NCI-H1694 treated with DMSO at 0.1 percent for 48 hours (cell line): Measurements from ENCODE around the gene CORO2B.
"Not testable (repeated sequence)": the region's sequence is repeated elsewhere in the genome, so short reads cannot be mapped to it uniquely, and the experiment has no call there.

ENCODE experiments used
- DNase-seq: peaks from one replicate; lab custom pipeline; 2025; lab: John Stamatoyannopoulos, UW

The CORO2B gene

GRCh38 chr15:68676926-68677325 is 98.1 kb downstream of the CORO2B start:
- DNase-seq, result no peak

- DNase-seq, result no peak
Measured at GRCh38 chr15:68677996-68678395, 99.2 kb downstream of the CORO2B start.

- no peak for DNase-seq
Measured at GRCh38 chr15:68678746-68679145, 100.0 kb downstream of the CORO2B start.

GRCh38 chr15:68679161-68679560 is 100.4 kb downstream of the CORO2B start:
- no peak for DNase-seq

GRCh38 chr15:68679961-68680371 is 101.2 kb downstream of the CORO2B start:
- DNase-seq, result no peak

GRCh38 chr15:68680756-68681155 is 102.0 kb downstream of the CORO2B start:
- DNase-seq, result not testable (repeated sequence)

- no peak for DNase-seq
Measured at GRCh38 chr15:68681836-68682235, 103.0 kb downstream of the CORO2B start.

- DNase-seq, result no peak
Measured at GRCh38 chr15:68682330-68682729, 103.5 kb downstream of the CORO2B start.

- DNase-seq, result no peak
Measured at GRCh38 chr15:68683026-68683425, 104.2 kb downstream of the CORO2B start.

- DNase-seq, result no peak
Measured at GRCh38 chr15:68683551-68683950, 104.8 kb downstream of the CORO2B start.

GRCh38 chr15:68684476-68684875 is 105.7 kb downstream of the CORO2B start:
- no peak for DNase-seq

- DNase-seq, result no peak
Measured at GRCh38 chr15:68687136-68687735, 108.4 kb downstream of the CORO2B start.

GRCh38 chr15:68691705-68692104 is 112.9 kb downstream of the CORO2B start:
- DNase-seq, result peak; percentile 2

- DNase-seq, result no peak
Measured at GRCh38 chr15:68693071-68693470, 114.3 kb downstream of the CORO2B start.

- DNase-seq, result no peak
Measured at GRCh38 chr15:68694111-68694510, 115.3 kb downstream of the CORO2B start.

GRCh38 chr15:68695061-68695595 is 116.3 kb downstream of the CORO2B start:
- DNase-seq, result no peak

GRCh38 chr15:68696414-68697363 is 117.9 kb downstream of the CORO2B start:
- DNase-seq, result no peak

GRCh38 chr15:68697711-68698690 is 119.2 kb downstream of the CORO2B start:
- DNase-seq, result no peak

GRCh38 chr15:68698708-68699107 is 119.9 kb downstream of the CORO2B start:
- DNase-seq, result no peak

- no peak for DNase-seq
Measured at GRCh38 chr15:68699124-68699880, 120.5 kb downstream of the CORO2B start.

GRCh38 chr15:68699881-68700454 is 121.2 kb downstream of the CORO2B start:
- no peak for DNase-seq
